Hindlimb muscle (tissue), 1 donor: ENCODE results near the gene TNFAIP8L1. TPM values are rescaled to one million over a fixed set of nuclear protein-coding genes. Genes with fewer than 3 reads are reported as not detected.
"Not testable (repeated sequence)": the region's sequence is repeated elsewhere in the genome, so short reads cannot be mapped to it uniquely, and the experiment has no call there.

ENCODE experiments used
- DNase-seq: peaks from one replicate; pipeline ENCODE4 v3.0.0-alpha.2; 2013
- polyA plus RNA-seq: library from polyadenylated mRNA; unstranded; fragments of 120-200 nt; gene quantifications from one replicate; pipeline ENCODE4 v1.2.1, GENCODE V29; 2013; ENCODE audit not compliant: insufficient read length

The TNFAIP8L1 gene
- 13.1 TPM for polyA plus RNA-seq

GRCh38 chr19:4638828-4639530 lies at the start of gene TNFAIP8L1:
TNFAIP8L1 (plus strand) TSS chr19:4639516; CDS start chr19:4651870, 12,354 bp downstream.
- DNase-seq = peak; percentile 91

- no peak for DNase-seq
Measured at GRCh38 chr19:4589579-4590410, 49.5 kb upstream of the TNFAIP8L1 start.

DNA sequence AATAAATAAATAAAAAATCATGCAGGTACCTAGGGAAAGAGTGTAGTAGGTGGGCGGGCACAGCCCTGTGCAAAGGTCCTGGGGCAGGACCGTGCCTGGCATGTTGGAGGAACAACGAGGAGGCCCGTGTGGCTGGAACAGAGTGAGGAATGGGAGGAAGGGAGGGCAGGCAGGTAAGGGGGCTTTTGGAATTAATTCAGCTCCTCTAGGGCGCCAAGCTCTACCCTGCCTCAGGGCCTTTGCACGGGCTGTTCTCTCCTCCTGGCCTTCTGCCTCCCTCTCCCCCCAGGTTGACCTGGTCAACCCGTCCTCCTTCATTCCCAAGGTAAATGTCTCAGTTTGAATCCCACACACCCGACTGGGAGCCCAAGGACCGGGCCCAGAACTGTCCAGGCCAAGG lies 48.8 kb upstream of the TNFAIP8L1 start:
- DNase-seq = no peak

GRCh38 chr19:4591320-4591719 lies 48.0 kb upstream of the TNFAIP8L1 start:
- no peak for DNase-seq

- no peak for DNase-seq
Measured at GRCh38 chr19:4592445-4592844, 46.9 kb upstream of the TNFAIP8L1 start.

DNA sequence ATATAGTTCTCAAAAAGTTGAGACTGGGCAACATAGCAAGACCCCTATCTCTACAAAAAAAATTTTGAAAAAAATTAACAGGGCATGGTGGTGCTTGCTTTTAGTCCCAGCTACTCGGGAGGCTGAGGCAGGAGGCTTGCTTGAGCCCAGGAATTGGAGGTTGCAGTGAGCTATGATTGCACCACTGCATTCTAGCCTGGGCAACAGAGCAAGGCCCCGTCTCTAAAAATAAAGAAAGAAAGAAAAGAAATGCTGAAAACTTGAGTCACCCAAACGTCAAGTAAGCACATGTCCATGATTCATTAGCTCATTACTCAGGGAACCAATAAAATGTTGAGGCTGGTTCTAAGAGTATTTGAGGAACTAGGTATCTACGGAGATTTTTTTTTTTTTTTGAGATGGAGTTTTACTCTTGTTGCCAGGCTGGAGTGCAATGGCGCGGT lies 45.9 kb upstream of the TNFAIP8L1 start:
- no peak for DNase-seq

DNA sequence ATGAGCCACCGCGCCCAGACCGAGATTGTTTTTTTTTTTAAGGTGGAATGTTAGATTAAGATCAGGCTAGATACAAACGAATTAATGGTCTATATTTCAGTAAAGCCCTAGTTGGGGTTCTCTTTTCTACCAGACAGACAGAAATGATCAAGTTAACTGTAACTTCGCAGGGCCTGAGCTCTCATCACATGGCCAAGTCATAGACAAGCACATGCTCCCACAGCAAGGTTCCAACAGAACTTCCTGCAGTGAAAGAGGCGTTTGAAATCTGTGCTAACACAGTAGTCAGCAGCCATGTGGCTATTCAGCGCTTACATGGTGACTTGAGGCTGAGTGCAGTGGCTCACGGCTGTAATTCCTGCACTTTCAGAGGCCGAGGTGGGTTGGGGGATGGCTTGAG lies 45.1 kb upstream of the TNFAIP8L1 start:
- no peak for DNase-seq

DNA sequence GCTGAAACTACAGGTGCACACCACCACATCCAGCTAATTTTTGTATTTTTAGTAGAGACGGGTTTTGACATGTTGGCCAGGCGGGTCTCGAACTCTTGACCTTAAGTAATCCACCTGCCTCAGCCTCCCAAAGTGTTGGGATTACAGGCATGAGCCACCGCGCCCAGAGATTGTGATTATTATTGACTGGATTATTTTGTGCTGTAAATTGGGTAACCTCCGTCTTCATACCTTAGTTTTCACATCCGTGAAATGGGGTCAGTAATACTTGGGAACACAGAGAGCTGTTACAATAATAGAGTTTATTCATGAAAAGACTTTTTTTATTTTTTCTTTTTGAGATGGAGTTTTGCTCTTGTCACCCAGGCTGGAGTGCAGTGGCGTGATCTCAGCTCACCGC lies 44.2 kb upstream of the TNFAIP8L1 start:
- DNase-seq = not testable (repeated sequence)

DNA sequence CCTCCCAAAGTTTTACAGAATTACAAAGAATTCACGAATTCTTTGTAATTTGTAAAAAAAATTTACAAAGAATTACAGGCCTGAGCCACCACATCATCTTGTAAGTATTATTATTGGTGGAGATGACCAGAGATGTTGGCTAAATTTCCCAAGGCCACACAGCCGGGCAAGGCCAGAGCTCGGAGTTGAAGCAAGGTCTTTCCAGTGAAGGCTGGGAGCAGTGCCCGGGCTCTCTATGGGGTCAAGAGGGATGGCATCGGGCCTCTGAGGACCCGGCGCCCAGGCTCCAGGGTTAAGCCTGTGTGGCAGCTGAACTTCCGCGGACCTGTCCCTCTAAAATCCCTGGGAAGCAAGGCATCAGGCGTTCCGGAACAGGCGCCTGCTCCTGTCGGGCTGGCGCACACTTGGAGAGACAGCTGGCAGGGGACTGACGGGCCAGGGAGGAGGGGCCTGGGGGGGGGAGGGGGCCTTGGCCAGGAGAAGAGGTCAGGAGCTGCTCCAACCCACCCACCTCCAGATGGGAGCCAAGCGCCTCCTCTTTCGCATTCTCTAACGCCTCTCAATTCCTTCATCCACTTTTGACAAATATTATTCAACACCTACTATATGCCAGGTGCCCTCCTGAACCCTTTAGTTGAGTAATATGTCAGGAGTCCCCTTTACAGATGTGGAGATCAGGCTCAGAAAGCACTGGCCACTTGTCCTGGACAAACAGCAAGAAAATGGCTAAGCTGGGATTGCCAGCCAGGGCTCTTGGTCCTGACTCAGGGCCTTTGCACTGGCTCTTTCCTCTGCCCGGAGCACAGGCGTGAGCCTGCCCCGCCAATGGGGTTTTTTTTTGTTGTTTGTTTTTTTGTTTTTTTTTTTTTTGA lies 43.0 kb upstream of the TNFAIP8L1 start:
- no peak for DNase-seq

- no peak for DNase-seq
Measured at GRCh38 chr19:4597278-4597974, 41.9 kb upstream of the TNFAIP8L1 start.

GRCh38 chr19:4597975-4598671 lies 41.2 kb upstream of the TNFAIP8L1 start:
- DNase-seq = no peak

- no peak for DNase-seq
Measured at GRCh38 chr19:4598712-4599111, 40.6 kb upstream of the TNFAIP8L1 start.

GRCh38 chr19:4600082-4600481 lies 39.2 kb upstream of the TNFAIP8L1 start:
- DNase-seq = no peak

- no peak for DNase-seq
Measured at GRCh38 chr19:4600893-4601292, 38.4 kb upstream of the TNFAIP8L1 start.

DNA sequence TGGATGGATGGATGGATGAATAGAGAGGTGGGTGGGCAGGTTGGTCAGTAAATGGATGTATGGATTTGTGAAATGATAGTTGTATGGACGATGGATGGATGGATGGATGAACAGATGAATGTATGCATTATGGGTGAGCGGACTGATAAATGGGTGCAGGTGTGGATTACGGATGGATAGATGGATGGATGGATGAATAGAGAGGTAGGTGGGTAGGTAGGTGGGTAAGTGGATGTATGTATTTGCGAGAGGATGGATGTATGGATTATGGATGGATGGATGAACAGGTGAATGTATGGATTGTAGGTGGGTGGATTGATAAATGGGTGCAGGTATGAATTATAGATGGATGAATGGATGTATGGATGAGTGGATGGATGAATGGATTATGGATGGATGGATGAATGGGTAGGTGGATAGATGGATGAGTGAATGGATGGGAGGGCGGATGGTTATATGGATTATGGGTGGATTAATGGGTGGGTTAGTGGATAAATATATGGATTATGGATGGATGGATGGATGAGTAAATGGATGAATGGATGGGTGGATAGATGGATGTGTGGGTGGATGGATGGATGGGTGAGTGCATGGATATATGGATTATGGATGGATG lies 37.0 kb upstream of the TNFAIP8L1 start:
- DNase-seq = no peak

DNA sequence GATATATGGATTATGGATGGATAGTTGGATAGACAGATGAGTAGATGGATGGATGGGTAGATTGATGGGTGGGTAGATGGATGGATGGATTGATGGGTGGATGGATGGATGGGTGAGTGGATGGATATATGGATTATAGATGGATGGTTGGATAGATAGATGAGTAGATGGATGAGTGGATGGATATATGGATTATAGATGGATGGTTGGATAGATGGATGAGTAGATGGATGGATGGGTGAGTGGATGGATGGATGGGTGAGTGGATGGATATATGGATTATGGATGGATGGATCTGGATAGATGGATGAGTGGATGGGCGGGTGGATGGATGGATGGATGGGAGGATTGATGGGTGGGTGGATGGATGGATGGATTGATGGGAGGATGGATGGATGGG lies 36.4 kb upstream of the TNFAIP8L1 start:
- DNase-seq = no peak

DNA sequence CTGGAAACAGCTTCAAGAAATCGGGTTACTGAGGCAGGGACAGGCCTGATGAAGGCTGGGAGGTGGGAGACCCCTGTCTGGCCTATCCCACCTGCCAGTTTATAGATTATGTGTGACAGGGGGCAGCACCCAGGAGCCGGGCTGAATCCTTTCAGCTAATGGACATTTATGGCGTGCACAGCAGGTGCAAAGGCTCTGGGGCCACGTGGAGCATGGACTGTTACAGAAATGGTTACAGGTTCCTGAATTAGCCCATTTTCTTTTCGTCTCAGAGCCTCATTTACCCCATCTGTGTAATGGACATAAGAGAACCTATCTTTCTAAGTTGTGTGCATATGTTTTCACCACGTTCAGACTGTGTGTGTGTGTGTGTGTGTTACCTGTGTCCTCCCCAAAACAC lies 34.4 kb upstream of the TNFAIP8L1 start:
- DNase-seq = no peak

- no peak for DNase-seq
Measured at GRCh38 chr19:4606181-4606580, 33.1 kb upstream of the TNFAIP8L1 start.

GRCh38 chr19:4606921-4607678 lies 32.2 kb upstream of the TNFAIP8L1 start:
- peak; percentile 73 for DNase-seq

DNA sequence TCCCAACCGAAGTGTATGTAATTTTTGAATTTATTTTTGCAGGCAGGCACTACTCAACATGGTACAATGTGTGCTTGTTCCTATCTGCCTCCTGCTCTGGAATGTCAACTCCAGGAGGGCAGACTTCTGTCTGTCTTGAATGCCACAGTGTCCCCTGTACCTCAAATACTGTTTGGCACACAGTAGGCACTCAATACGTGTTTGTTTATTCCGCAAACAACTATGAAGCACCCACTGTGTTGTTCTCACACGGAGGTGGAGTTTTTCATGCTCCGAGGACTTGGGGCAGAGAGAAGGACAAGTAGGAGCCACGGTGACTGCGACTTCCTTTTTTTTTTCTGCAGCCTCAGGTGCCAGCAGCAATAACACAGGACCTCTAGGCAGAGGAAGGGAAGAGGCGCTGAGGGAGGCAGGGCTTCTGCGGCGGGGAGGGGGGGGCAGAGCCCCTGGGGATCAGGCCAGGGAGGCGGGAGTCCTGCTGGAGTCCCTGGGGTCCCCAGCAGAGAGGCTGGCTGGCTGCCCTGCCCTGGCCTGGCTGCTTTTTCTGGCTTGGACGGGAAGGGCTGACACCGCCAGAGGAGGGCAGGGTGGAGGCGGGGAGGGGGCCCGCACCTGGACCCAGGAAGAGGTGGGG lies 29.3 kb upstream of the TNFAIP8L1 start:
- DNase-seq = no peak
